Measurements from ENCODE around the gene OR6P1. TPM values are rescaled to one million over a fixed set of nuclear protein-coding genes. Genes with fewer than 3 reads are reported as not detected.

Gene OR6P1, protein sequence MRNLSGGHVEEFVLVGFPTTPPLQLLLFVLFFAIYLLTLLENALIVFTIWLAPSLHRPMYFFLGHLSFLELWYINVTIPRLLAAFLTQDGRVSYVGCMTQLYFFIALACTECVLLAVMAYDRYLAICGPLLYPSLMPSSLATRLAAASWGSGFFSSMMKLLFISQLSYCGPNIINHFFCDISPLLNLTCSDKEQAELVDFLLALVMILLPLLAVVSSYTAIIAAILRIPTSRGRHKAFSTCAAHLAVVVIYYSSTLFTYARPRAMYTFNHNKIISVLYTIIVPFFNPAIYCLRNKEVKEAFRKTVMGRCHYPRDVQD
- total RNA-seq, result not detected

DNA sequence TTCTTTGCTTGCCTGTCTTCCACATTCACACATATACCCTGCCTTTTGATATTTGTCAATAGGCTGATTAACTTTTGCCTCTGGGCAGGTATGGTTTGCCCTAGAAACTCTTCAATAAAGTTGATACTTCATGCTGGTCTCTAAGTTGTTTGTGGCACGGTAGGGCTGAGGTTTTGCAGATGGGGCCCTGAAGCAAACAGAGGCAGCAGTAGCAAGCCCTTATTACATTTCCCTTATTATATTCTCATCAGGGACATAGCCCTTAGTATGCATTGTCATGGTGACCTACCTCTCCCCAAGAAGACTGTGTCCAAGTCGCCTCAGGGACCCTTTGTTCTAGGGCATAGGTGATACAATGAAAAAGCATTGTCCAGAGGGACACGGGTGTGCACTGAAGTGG, at the start of gene OR6P1:
Gene OR6P1 (minus strand): TSS at position 101 of the 400 bp plus-strand sequence. CDS start 6,976 bp downstream, outside the sequence.
- TF ChIP-seq, protein P1, sequence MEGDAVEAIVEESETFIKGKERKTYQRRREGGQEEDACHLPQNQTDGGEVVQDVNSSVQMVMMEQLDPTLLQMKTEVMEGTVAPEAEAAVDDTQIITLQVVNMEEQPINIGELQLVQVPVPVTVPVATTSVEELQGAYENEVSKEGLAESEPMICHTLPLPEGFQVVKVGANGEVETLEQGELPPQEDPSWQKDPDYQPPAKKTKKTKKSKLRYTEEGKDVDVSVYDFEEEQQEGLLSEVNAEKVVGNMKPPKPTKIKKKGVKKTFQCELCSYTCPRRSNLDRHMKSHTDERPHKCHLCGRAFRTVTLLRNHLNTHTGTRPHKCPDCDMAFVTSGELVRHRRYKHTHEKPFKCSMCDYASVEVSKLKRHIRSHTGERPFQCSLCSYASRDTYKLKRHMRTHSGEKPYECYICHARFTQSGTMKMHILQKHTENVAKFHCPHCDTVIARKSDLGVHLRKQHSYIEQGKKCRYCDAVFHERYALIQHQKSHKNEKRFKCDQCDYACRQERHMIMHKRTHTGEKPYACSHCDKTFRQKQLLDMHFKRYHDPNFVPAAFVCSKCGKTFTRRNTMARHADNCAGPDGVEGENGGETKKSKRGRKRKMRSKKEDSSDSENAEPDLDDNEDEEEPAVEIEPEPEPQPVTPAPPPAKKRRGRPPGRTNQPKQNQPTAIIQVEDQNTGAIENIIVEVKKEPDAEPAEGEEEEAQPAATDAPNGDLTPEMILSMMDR (IDR thresholded peaks at IDR 0.05), result no peak
- H3K4me3 ChIP-seq, result no peak within 1 kb of the TSS
- no peaks in the 10 kb centered on the region for H3K9me3 ChIP-seq
- H3K27me3 ChIP-seq, result no peaks in the 10 kb centered on the region
- no peaks in the 10 kb centered on the region for H3K4me1 ChIP-seq
- no peak within 1 kb of the TSS for H3K27ac ChIP-seq
- no peak for DNase-seq (ENCODE audit: low spot score)
- no peaks in the 10 kb centered on the region for H3K36me3 ChIP-seq

DNA sequence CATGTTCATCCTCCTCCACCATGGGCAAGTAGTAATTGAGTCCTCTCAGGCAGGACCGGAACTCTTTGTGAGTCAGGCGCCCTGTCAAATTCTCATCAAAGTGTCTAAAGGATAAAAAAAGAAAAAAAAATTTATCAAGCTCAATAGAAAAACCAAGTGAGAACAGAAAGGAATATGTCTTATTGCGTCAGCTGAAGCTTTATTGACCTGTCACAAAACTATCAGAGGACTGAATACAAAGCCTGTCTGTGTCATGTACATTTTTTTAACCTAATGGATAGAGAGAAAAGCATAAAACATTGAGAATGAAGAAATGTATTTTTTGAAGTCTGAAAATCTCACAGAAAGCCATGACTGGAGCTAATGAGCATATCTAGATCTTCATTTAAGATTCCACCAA, 43.4 kb upstream of the OR6P1 start:
- Histone ChIP-seq H3K4me3 (no peak overlapping the region), H3K4me1 (no peaks in the 10 kb centered on the region), H3K9me3 (no peaks in the 10 kb centered on the region), H3K36me3 (no peaks in the 10 kb centered on the region), H3K27ac (no peak overlapping the region), H3K27me3 (no peaks in the 10 kb centered on the region)
- no peak for DNase-seq (ENCODE audit: low spot score)
- TF ChIP-seq, protein P1 (IDR thresholded peaks at IDR 0.05), result no peak

DNA sequence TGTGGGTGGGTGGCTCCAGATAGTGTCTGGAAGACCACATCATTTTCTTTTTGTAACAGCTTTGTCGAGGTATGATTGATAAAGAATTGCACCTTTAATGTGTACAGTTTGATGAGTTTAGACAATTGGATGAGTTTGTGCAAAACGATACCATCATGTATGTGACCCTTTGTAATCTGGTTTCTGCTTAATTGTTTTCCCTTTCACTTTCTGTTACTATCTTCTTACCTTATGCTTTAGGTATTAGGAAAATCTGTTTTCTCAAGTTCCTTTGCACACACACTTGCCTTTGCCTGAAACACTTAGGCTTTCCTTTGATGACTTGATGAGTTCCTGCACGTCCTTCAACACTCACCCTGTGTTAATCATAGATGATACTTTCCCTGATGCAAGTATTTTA, 41.5 kb upstream of the OR6P1 start:
- H3K36me3 ChIP-seq, result no peaks in the 10 kb centered on the region
- DNase-seq (ENCODE audit: low spot score), result no peak
- H3K9me3 ChIP-seq, result no peaks in the 10 kb centered on the region
- no peaks in the 10 kb centered on the region for H3K4me1 ChIP-seq
- H3K4me3 ChIP-seq, result no peak overlapping the region
- H3K27ac ChIP-seq, result no peak overlapping the region
- TF ChIP-seq, protein P1 (IDR thresholded peaks at IDR 0.05), result no peak
- no peaks in the 10 kb centered on the region for H3K27me3 ChIP-seq

DNA sequence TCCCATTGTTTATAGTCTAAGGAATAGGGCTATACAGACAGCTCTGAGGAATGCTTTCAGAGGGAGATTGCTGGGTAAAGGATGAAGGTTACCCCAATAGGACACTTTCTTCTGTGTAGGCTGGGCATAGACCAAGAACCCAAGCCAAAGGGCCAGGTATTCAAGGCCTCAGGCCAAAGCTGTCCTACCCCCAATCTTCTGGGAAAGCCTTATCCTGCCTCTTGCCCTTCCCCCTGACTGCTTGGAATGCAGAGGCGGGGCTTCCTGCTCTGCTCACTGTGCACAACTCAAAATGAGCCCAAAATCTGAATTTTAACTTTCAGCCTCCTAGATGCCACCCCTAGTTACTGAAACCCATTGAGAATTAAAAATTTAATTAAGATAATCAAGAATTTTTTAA, 36.9 kb upstream of the OR6P1 start:
- H3K27me3 ChIP-seq, result no peaks in the 10 kb centered on the region
- H3K36me3 ChIP-seq, result no peaks in the 10 kb centered on the region
- TF ChIP-seq, protein P1 (IDR thresholded peaks at IDR 0.05), result no peak
- no peak overlapping the region for H3K27ac ChIP-seq
- DNase-seq (ENCODE audit: low spot score), result no peak
- no peaks in the 10 kb centered on the region for H3K9me3 ChIP-seq
- no peaks in the 10 kb centered on the region for H3K4me1 ChIP-seq
- no peak overlapping the region for H3K4me3 ChIP-seq

DNA sequence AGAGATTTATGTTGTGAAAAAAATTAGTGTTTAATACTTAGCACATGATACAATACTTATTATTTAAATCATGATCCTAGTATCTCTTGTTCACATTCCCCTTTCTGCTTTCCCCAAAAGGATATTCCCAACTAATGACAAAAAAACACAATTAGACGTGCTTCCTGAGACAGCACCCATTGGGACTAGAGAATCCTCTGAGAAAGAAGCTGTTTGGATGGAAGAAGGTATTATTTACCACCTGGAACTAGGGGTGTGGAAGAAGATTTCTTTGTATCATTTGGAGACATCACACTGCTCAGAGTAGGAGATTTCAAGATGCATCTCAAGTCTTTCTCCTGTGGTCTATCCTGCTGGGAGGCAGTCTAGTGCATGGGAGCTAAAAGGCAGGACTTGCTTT, 34.6 kb upstream of the OR6P1 start, which contains the start of gene OR10Z1:
Gene OR10Z1 (plus strand): TSS at position 301 of the 400 bp plus-strand sequence. CDS start 1,171 bp downstream, outside the sequence.
- Histone ChIP-seq H3K27me3 (no peaks in the 10 kb centered on the region), H3K27ac (no peak within 1 kb of the TSS), H3K36me3 (no peaks in the 10 kb centered on the region), H3K9me3 (no peaks in the 10 kb centered on the region), H3K4me3 (no peak within 1 kb of the TSS), H3K4me1 (no peaks in the 10 kb centered on the region)
- no peak for DNase-seq (ENCODE audit: low spot score)
- TF ChIP-seq, protein P1 (IDR thresholded peaks at IDR 0.05), result no peak

DNA sequence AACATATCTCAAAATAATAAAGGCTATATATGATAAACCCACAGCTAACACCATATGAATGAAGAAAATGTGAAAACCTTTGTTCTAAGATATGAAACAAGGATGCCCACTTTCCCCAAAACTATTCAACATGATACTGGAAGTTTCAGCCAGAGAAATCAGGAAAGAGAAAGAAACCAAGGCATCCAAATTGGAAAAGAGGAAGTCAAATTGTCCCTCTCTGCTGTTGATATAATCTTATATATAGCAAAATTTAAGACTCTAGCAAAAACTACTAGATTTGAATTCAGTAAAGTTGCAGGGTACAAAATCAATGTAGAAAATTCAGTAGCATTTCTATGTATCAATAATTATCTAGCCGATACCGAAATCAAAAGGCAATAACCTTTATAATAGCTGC, 30.4 kb upstream of the OR6P1 start:
- Histone ChIP-seq H3K4me3 (no peak overlapping the region), H3K27ac (no peak overlapping the region)
- TF ChIP-seq, protein P1 (IDR thresholded peaks at IDR 0.05), result no peak

More for the DNA sequence above, 30.4 kb upstream of the OR6P1 start:
- H3K27me3 ChIP-seq, result no peaks in the 10 kb centered on the region
- no peaks in the 10 kb centered on the region for H3K36me3 ChIP-seq
- peaks cover 0 to 17% of the 10 kb centered on the region in 2 donors for H3K9me3 ChIP-seq
- DNase-seq (ENCODE audit: low spot score), result no peak
- no peaks in the 10 kb centered on the region for H3K4me1 ChIP-seq

All from right atrium auricular region (tissue), 2 donors.